ENCODE data around the gene MYO10. TPM values are rescaled to one million over a fixed set of nuclear protein-coding genes. Genes with fewer than 3 reads are reported as not detected.
"Not testable (repeated sequence)": the region's sequence is repeated elsewhere in the genome, so short reads cannot be mapped to it uniquely, and the experiment has no call there.

MYO10 gene
- total RNA-seq, 2 donors from 2014 or later = 24.7 to 77.0 TPM

- WGBS = 35% methylated on average over 5 of the region's 5 CpGs
- Histone ChIP-seq H3K27me3 (replicated peaks; ENCODE audit: insufficient read depth) (no peaks in the 10 kb centered on the region), H3K4me1 (replicated peaks) (no peaks in the 10 kb centered on the region), H3K36me3 (no peaks in the 10 kb centered on the region), H3K4me3 (no peak overlapping the region), H3K27ac (no peak overlapping the region), H3K9me3 (no peaks in the 10 kb centered on the region)
- intact Hi-C loops (cut with DNase I) = no loop called here
- DNase-seq (ENCODE audit: low spot score) = no peak
- TF ChIP-seq POLR2A (IDR thresholded peaks at IDR 0.05) (no peak), POLR2AphosphoS5 (IDR thresholded peaks at IDR 0.05) (no peak)
- TF ChIP-seq, protein P1, sequence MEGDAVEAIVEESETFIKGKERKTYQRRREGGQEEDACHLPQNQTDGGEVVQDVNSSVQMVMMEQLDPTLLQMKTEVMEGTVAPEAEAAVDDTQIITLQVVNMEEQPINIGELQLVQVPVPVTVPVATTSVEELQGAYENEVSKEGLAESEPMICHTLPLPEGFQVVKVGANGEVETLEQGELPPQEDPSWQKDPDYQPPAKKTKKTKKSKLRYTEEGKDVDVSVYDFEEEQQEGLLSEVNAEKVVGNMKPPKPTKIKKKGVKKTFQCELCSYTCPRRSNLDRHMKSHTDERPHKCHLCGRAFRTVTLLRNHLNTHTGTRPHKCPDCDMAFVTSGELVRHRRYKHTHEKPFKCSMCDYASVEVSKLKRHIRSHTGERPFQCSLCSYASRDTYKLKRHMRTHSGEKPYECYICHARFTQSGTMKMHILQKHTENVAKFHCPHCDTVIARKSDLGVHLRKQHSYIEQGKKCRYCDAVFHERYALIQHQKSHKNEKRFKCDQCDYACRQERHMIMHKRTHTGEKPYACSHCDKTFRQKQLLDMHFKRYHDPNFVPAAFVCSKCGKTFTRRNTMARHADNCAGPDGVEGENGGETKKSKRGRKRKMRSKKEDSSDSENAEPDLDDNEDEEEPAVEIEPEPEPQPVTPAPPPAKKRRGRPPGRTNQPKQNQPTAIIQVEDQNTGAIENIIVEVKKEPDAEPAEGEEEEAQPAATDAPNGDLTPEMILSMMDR (IDR thresholded peaks at IDR 0.05) = no peak
These were observed 209.5 kb downstream of the MYO10 start for GRCh38 chr5:16726538-16726946.

DNA sequence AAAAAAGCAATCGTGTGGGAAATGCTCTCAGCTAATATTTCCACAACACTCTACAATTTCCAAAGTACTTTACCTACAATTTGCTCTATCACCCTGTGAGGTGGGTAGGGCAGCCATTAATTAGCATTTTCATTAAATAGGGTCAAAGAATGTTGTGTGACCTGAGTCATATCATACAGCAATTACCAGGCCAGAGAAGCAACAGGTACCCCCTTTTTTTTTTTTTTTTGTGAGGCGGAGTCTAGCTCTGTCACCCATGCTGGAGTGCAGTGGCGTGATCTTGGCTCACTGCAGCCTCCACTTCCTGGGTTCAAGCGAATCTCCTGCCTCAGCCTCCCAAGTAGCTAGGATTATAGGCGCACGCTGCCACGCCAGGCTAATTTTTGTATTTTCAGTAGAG lies 210.5 kb downstream of the MYO10 start:
- H3K27me3 ChIP-seq (replicated peaks; ENCODE audit: insufficient read depth) = no peaks in the 10 kb centered on the region
- no peaks in the 10 kb centered on the region for H3K36me3 ChIP-seq
- DNase-seq (ENCODE audit: low spot score) = no peak
- H3K4me1 ChIP-seq (replicated peaks) = no peaks in the 10 kb centered on the region
- intact Hi-C loops (cut with DNase I) = no loop called here
- no peak overlapping the region for H3K27ac ChIP-seq
- no peak overlapping the region for H3K4me3 ChIP-seq
- WGBS = over 99% methylated on average over 7 of the region's 7 CpGs
- TF ChIP-seq POLR2AphosphoS5 (IDR thresholded peaks at IDR 0.05) = no peak
- no peak for TF ChIP-seq POLR2A (IDR thresholded peaks at IDR 0.05)
- TF ChIP-seq, protein P1 (IDR thresholded peaks at IDR 0.05) = no peak
- no peaks in the 10 kb centered on the region for H3K9me3 ChIP-seq

- TF ChIP-seq, protein P1 (IDR thresholded peaks at IDR 0.05) = no peak
- no peak for TF ChIP-seq POLR2A (IDR thresholded peaks at IDR 0.05)
- TF ChIP-seq POLR2AphosphoS5 (IDR thresholded peaks at IDR 0.05) = no peak
- H3K4me1 ChIP-seq (replicated peaks) = no peaks in the 10 kb centered on the region
- WGBS = 69% methylated on average over 6 of the region's 6 CpGs
- no peaks in the 10 kb centered on the region for H3K27me3 ChIP-seq (replicated peaks; ENCODE audit: insufficient read depth)
- H3K27ac ChIP-seq = no peak overlapping the region
- DNase-seq (ENCODE audit: low spot score) = no peak
- no peak overlapping the region for H3K4me3 ChIP-seq
- H3K36me3 ChIP-seq = no peaks in the 10 kb centered on the region
- intact Hi-C loops (cut with DNase I) = no loop called here
- no peaks in the 10 kb centered on the region for H3K9me3 ChIP-seq
These were observed 212.3 kb downstream of the MYO10 start for GRCh38 chr5:16723821-16724220.

DNA sequence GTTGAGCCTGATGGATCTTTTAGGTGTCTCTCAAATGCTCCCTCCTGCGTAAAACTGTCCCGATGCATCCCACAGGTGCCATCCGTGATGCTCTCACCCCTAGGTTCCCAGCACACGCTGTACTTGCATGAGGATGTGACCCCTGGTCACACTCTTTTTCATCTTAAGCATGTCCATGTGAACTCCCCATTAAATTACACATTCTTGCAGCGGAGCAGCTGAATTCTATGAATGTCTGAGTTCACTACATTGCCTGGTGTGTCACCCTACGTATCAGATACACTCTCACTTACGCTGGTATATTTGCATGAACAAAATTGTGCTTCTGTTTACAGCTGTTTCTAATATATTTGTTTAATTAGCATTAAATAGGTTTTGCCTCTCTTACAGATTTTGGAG lies 214.0 kb downstream of the MYO10 start:
- Histone ChIP-seq H3K4me1 (replicated peaks) (no peaks in the 10 kb centered on the region), H3K27me3 (replicated peaks; ENCODE audit: insufficient read depth) (no peaks in the 10 kb centered on the region), H3K9me3 (no peaks in the 10 kb centered on the region), H3K27ac (no peak overlapping the region), H3K36me3 (no peaks in the 10 kb centered on the region), H3K4me3 (no peak overlapping the region)
- DNase-seq (ENCODE audit: low spot score) = no peak
- no peak for TF ChIP-seq POLR2A (IDR thresholded peaks at IDR 0.05)
- TF ChIP-seq, protein P1 (IDR thresholded peaks at IDR 0.05) = no peak
- no peak for TF ChIP-seq POLR2AphosphoS5 (IDR thresholded peaks at IDR 0.05)
- intact Hi-C loops (cut with DNase I) = no loop called here
- 83% methylated on average over 7 of the region's 7 CpGs for WGBS

DNA sequence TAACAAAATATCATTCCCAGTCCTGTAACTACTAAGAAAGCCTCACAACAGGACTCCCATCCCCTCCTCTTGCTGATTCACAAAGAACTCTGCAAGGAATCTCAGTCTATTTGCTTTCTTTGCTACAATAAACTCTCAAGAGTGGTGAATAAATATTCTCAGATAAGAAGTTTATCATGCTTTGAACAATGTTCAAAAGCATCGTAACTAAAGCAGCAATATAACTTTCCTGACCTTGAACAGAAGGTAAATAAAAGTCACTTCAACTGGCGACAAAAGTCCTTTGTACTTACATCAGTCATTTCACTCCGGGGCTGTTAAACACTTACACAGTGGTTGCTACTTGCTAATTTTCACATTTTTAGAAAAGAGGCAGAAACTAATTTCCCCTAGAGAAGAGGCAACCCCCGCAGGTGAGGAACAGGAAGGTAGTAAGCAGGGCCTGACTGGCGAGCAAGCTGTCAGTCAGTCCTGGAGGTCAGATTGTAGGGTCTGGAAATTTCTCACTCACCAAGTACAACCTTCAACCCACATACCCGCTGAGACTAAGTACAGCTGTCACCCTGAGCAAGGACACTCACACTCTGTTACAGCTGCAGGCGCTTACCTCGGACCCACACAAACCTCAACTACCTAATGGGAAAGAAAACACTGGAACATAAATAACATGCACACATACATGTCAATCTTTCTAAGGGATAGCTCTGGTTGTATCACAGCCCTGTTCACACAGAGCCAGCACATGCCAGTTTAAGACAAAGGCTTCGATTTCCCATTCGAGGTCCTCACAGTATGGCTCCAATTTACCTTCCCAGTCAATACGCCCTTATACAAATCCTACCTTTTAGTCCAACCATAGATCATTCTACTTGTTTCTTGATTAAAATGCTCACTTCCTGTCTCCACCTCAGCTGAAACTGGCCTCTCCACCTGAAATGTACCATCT lies 214.7 kb downstream of the MYO10 start:
- no peak for DNase-seq (ENCODE audit: low spot score)
- Histone ChIP-seq H3K4me1 (replicated peaks) (no peaks in the 10 kb centered on the region), H3K36me3 (no peaks in the 10 kb centered on the region), H3K27me3 (replicated peaks; ENCODE audit: insufficient read depth) (no peaks in the 10 kb centered on the region), H3K4me3 (no peak overlapping the region), H3K27ac (no peak overlapping the region), H3K9me3 (no peaks in the 10 kb centered on the region)
- intact Hi-C loops (cut with DNase I) = no loop called here
- TF ChIP-seq POLR2A (IDR thresholded peaks at IDR 0.05) (no peak), POLR2AphosphoS5 (IDR thresholded peaks at IDR 0.05) (no peak)
- TF ChIP-seq, protein P1 (IDR thresholded peaks at IDR 0.05) = no peak
- WGBS = 70% methylated on average over 11 of the region's 11 CpGs

- H3K4me3 ChIP-seq; H3K27me3 ChIP-seq (replicated peaks; ENCODE audit: insufficient read depth); H3K4me1 ChIP-seq (replicated peaks); DNase-seq (ENCODE audit: low spot score); H3K36me3 ChIP-seq; intact Hi-C loops (cut with DNase I); H3K9me3 ChIP-seq; H3K27ac ChIP-seq: not testable (repeated sequence)
- 95% methylated on average over 16 of the region's 23 CpGs for WGBS
These were observed 218.1 kb downstream of the MYO10 start for GRCh38 chr5:16718036-16718435.
